ENCODE measurements around the gene NRG3. TPM values are rescaled to one million over a fixed set of nuclear protein-coding genes. Genes with fewer than 3 reads are reported as not detected.

NRG3 gene
- total and polyA plus RNA-seq, 2 of the 8 experiments (the other 6 are each of a cell fraction or from before 2014, with no cell fraction given), result 4.2 to 5.0 TPM

DNA sequence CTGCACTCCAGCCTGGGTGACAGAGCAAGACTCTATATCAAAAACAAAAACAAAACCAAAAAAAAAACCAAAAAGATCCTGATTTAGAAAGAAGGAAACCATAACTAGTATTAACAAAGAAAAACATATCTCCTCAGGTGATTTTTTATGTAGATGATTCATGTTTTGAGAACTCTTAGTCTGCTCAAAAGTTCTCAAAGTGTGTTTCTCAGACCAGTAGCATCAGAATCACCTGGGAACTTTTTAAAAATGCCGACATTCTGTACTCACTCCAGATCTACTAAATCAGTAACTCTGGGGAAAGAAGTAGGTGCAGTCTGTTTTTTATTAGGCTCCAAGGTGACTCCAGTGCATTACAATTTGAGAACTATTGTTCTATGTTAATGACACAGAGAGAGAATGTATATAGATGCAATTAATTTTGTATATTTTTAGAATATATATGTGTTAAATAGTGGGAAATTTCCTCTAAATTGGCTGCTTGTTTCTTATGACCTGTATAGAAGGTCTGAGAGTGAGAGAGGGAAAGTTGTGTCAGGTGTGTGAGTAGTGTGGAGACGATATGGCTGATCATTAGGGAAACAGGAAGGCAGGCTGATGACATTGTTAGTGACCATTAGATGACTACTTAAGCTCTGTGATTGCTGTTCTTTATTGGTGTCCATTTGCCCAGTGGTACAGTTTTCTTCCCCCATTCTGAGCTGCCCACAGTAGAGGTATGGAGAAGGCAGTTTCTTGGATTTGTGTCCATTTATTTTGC lies 1075.0 kb downstream of the NRG3 start (continued):
- TF ChIP-seq CHD7 (IDR thresholded peaks at IDR 0.05; ENCODE audit: insufficient replicate concordance, low read length) (no peak), BRCA1 (IDR thresholded peaks at IDR 0.05; ENCODE audit: low read depth, low read length) (no peak), JUN (IDR thresholded peaks at IDR 0.05; ENCODE audit: low read depth, low read length) (no peak), RBBP5 (IDR thresholded peaks at IDR 0.05; ENCODE audit: borderline replicate concordance, low read depth, low read length) (no peak)
